Upper lobe of right lung (tissue), 1 donor: ENCODE measurements around the gene RMND1. TPM values are rescaled to one million over a fixed set of nuclear protein-coding genes. Genes with fewer than 3 reads are reported as not detected.

ENCODE experiments used
- ATAC-seq: fragments of 200-7000 bp; cut with Tn5 transposase; one replicate; pipeline ENCODE4 v1.9.1; 2020; ENCODE audit warnings: mild to moderate bottlenecking, moderate library complexity
- DNase-seq: peaks from one replicate; pipeline ENCODE4 v3.0.0-alpha.2; 2020
- H3K27ac ChIP-seq: fragments of 200-600 bp; one replicate; pipeline ENCODE4 v1.8.0; 2022
- H3K27me3 ChIP-seq: fragments of 200-600 bp; one replicate; pipeline ENCODE4 v1.8.0; 2022; ENCODE audit warnings: mild to moderate bottlenecking
- H3K36me3 ChIP-seq: fragments of 200-600 bp; one replicate; pipeline ENCODE4 v1.8.0; 2022
- H3K4me1 ChIP-seq: fragments of 200-600 bp; one replicate; pipeline ENCODE4 v1.8.0; 2022
- H3K4me3 ChIP-seq: fragments of 200-600 bp; one replicate; pipeline ENCODE4 v1.8.0; 2022; ENCODE audit warnings: mild to moderate bottlenecking
- H3K9me3 ChIP-seq: fragments of 200-600 bp; one replicate; pipeline ENCODE4 v1.8.0; 2022
- CTCF ChIP-seq: fragments of 200-600 bp; IDR thresholded peaks from one replicate; pipeline ENCODE4 v1.8.0; 2022; ENCODE audit warnings: antibody characterized with exemption
- intact Hi-C: fragments of 100-400 bp; cut with DNase I; formaldehyde crosslinking; loops from one replicate; pipeline ENCODE4 v1.11.0; 2022
- total RNA-seq: library from RNA; stranded (reverse); fragmentation: NEBNext Ultra II Directional; extraction: Animal tissue kit (Norgen Biotek cat#: 25700); gene quantifications from one replicate; pipeline ENCODE4 v1.2.1, GENCODE V29; 2021
- donor health status: DM: no; HTN: yes; CAD: no; lungs with severe emphysema.

The RMND1 gene
- total RNA-seq, 1 donor from 2014 or later, result 19.5 TPM

- TF ChIP-seq CTCF, result no peak
- peaks cover 8% of the 10 kb centered on the region for H3K4me1 ChIP-seq
- no peaks in the 10 kb centered on the region for H3K9me3 ChIP-seq
- H3K27me3 ChIP-seq, result no peaks in the 10 kb centered on the region
- ATAC-seq (no peak), DNase-seq (no peak)
- no peak overlapping the region for H3K4me3 ChIP-seq
- no peaks in the 10 kb centered on the region for H3K36me3 ChIP-seq
- H3K27ac ChIP-seq, result no peak overlapping the region
- intact Hi-C loops, result no loop called here
These were observed 70.2 kb downstream of the RMND1 start for GRCh38 chr6:151381722-151382121.

- DNase-seq, result no peak
- H3K27ac ChIP-seq, result no peak overlapping the region
- TF ChIP-seq CTCF, result no peak
- no peaks in the 10 kb centered on the region for H3K9me3 ChIP-seq
- no peaks in the 10 kb centered on the region for H3K36me3 ChIP-seq
- intact Hi-C loops, result no loop called here
- H3K4me3 ChIP-seq, result no peak overlapping the region
- H3K27me3 ChIP-seq, result no peaks in the 10 kb centered on the region
- ATAC-seq, result no peak
- peaks cover 8% of the 10 kb centered on the region for H3K4me1 ChIP-seq
These were observed 71.1 kb downstream of the RMND1 start for GRCh38 chr6:151380848-151381205.

DNA sequence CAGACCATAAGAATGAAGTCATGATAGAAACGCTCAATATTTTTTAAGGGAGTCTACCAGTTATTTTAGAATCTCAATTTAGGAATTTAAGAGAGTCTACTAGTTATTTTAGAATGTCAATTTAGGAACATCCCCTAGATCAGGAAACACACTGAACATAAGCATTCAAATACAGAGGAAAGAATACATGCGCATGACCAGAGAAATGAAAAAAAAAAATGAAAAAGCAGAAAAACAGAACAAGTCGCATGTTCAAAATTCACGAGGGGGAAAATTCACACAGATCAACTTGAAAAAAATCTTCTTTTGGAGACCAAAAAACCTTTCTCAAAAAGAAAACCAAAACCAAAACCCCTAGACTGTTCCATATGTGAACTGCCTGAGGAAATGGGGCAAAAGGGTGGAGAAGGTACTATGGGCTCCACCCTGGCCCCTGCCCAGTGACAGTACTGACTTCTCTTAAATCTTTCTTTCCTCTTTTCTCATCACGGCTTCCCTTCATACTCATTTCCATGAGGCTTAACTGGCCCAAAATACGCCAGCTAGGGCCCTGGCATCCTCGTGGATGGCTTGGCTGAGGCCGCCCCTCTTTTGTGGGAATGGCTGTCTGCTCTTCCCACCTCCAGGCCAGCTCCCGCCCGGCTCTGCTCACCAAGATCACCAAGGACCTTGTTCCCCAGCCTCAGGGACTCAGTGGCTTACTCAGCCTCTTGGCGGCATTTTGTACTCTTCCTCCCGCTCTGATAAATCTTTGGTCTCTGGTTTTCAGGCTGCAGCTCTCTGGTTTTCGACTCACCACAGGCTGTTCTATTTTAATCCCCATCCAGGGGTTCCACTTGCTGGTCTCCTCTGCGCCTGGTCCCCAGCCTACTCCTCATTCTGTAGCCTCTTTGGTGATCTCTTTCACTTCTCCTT, 71.7 kb downstream of the RMND1 start:
- Histone ChIP-seq H3K27me3 (no peaks in the 10 kb centered on the region), H3K4me3 (no peak overlapping the region), H3K4me1 (peaks cover 8% of the 10 kb centered on the region), H3K9me3 (no peaks in the 10 kb centered on the region), H3K36me3 (no peaks in the 10 kb centered on the region), H3K27ac (peak overlapping the region; percentile 56)
- no peak for DNase-seq
- no peak for TF ChIP-seq CTCF
- intact Hi-C loops, result no loop called here
- peak; percentile 91 for ATAC-seq

DNA sequence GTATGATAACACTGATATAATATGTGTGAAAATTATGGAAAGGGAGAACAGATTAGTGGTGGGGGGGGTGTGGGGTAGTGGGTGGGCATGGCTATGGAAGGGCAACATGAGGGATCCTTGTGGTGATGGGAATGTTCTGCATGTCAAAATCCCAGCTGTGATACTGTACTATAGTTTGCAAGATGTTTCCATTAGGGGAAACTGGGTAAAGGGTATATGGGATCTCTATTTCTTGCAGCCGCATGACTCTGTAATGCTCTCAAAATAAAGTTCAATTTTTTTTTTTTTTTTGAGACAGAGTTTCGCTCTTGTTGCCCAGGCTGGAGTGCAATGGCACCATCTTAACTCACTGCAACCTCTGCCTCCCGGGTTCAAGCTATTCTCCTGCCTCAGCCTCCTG, 74.8 kb downstream of the RMND1 start:
- intact Hi-C loops, result no loop called here
- Histone ChIP-seq H3K9me3 (no peaks in the 10 kb centered on the region), H3K4me3 (no peak overlapping the region), H3K27me3 (no peaks in the 10 kb centered on the region), H3K27ac (no peak overlapping the region), H3K36me3 (peaks cover 3% of the 10 kb centered on the region), H3K4me1 (peaks cover 13% of the 10 kb centered on the region)
- ATAC-seq, result no peak
- no peak for TF ChIP-seq CTCF
- DNase-seq, result no peak

GRCh38 chr6:151376440-151376839, 75.5 kb downstream of the RMND1 start:
- Histone ChIP-seq H3K27me3 (no peaks in the 10 kb centered on the region), H3K4me1 (peaks cover 13% of the 10 kb centered on the region), H3K9me3 (no peaks in the 10 kb centered on the region), H3K36me3 (peaks cover 10% of the 10 kb centered on the region), H3K4me3 (no peak overlapping the region), H3K27ac (no peak overlapping the region)
- no peak for DNase-seq
- ATAC-seq, result no peak
- TF ChIP-seq CTCF, result no peak
- intact Hi-C loops, result no loop called here
